K562 (cell line): Measurements from ENCODE around the gene OR2AT4. TPM values are rescaled to one million over a fixed set of nuclear protein-coding genes. Genes with fewer than 3 reads are reported as not detected.

ENCODE experiments used
- ATAC-seq: fragments of 200-7000 bp; cut with Tn5 transposase; 3 replicates; pipeline ENCODE4 v1.9.1; 2020; ENCODE audit warnings: moderate library complexity
- BruUV-seq: library from RNA; stranded (reverse); fragments of 400-500 nt; replicated peaks from 2 replicates; lab custom pipeline; 2021; lab: Mats Ljungman, UMichigan
- CTCF ChIA-PET: fragments of 300-600 bp; formaldehyde crosslinking; extraction: SDS; loops from one replicate; lab custom pipeline; 2021; ENCODE audit warnings: low intra/inter-chr PET ratio; lab: Yijun Ruan, JAX
- POLR2A ChIA-PET: fragments of 300-600, 350-650 bp; sonication (Branson Sonifier 250); formaldehyde crosslinking; extraction: SDS; loops from one replicate; lab custom pipeline; 2021; ENCODE audit warnings: antibody characterized with exemption, inconsistent platforms; lab: Yijun Ruan, JAX
- DNase-seq, 4 experiments: peaks; one replicate each; pipeline versions ENCODE4 v3.0.0 to v3.0.0-alpha.2; 2011 to 2018; ENCODE audit warnings: low spot score in 3 of 4, mixed read lengths in 3 of 4; ENCODE audit errors: extremely low read depth in 1 of 4
- FAIRE-seq: peaks from 2 replicates; lab custom pipeline; 2011; peaks lifted over from hg19 to GRCh38; lab: Jason Lieb, UNC
- H2AFZ ChIP-seq: 2 replicates; pipeline ENCODE4 v1.6.0; 2011; ENCODE audit warnings: low read depth, low read length, control low read depth, inconsistent platforms
- H3K27ac ChIP-seq: fragments of 200-600 bp; 3 replicates; pipeline ENCODE4 v1.8.0; 2011; ENCODE audit warnings: low read depth, mild to moderate bottlenecking, control low read depth, inconsistent platforms, low read length, moderate library complexity, mixed read lengths; ENCODE audit errors: extremely low read depth
- H3K27me3 ChIP-seq, 2 experiments: fragments of 300-600 bp in 1 of 2; 2 replicates in 1 of 2; 3 replicates in 1 of 2; pipeline versions ENCODE4 v1.6.0 to v1.8.0; 2011; ENCODE audit warnings: inconsistent platforms in 2 of 2, low read length in 2 of 2, mild to moderate bottlenecking in 1 of 2, mixed read lengths in 1 of 2, moderate library complexity in 1 of 2; ENCODE audit not compliant: control insufficient read depth in 2 of 2, insufficient read depth in 2 of 2
- H3K36me3 ChIP-seq: fragments of 300-600 bp; 3 replicates; pipeline ENCODE4 v1.8.0; 2011; ENCODE audit warnings: mild to moderate bottlenecking, low read length, inconsistent platforms; ENCODE audit not compliant: control insufficient read depth, insufficient read depth
- H3K4me1 ChIP-seq, 2 experiments: fragments of 200-600 bp in 1 of 2; replicated peaks in 1 of 2; 2 replicates in 1 of 2; 3 replicates in 1 of 2; pipeline versions ENCODE4 v1.5.1 to v1.8.0; 2011; ENCODE audit warnings: inconsistent platforms in 2 of 2, low read length in 2 of 2, mild to moderate bottlenecking in 1 of 2, mixed read lengths in 1 of 2, moderate library complexity in 1 of 2; ENCODE audit not compliant: control insufficient read depth in 2 of 2, insufficient read depth in 2 of 2
- H3K4me2 ChIP-seq: 2 replicates; pipeline ENCODE4 v1.6.1; 2011; ENCODE audit warnings: low read length, control low read depth, inconsistent platforms, mixed read lengths; ENCODE audit not compliant: insufficient read depth
- H3K4me3 ChIP-seq: fragments of 200-600 bp; sonication (generic), shearing (Covaris generic); 2 replicates; pipeline ENCODE4 v1.5.1; 2016; ENCODE audit warnings: control low read depth, inconsistent platforms
- H3K79me2 ChIP-seq: fragments of 200-600 bp; 3 replicates; pipeline ENCODE4 v1.8.0; 2011; ENCODE audit warnings: low read length, inconsistent platforms; ENCODE audit not compliant: control insufficient read depth, insufficient read depth
- H3K9ac ChIP-seq, 2 experiments: 2 replicates each; pipeline versions ENCODE4 v1.6.0 to v1.6.1; 2011; ENCODE audit warnings: low read depth in 2 of 2, low read length in 2 of 2, control low read depth in 1 of 2, inconsistent platforms in 1 of 2, mild to moderate bottlenecking in 1 of 2, mixed read lengths in 1 of 2; ENCODE audit not compliant: insufficient read depth in 1 of 2
- H3K9me1 ChIP-seq: one replicate; pipeline ENCODE4 v1.6.0; 2011; ENCODE audit warnings: inconsistent platforms, mild to moderate bottlenecking, low read length, moderate library complexity; ENCODE audit not compliant: control insufficient read depth, insufficient read depth
- H3K9me3 ChIP-seq: replicated peaks from 2 replicates; pipeline ENCODE4 v1.5.1; 2011; ENCODE audit warnings: low read depth, low read length, inconsistent platforms; ENCODE audit not compliant: control insufficient read depth, insufficient read depth
- H4K20me1 ChIP-seq: replicated peaks from 2 replicates; pipeline ENCODE4 v1.6.1; 2011; ENCODE audit warnings: low read length, inconsistent platforms, mixed read lengths; ENCODE audit not compliant: control insufficient read depth, insufficient read depth
- CBX3 ChIP-seq, 2 experiments: IDR thresholded peaks; 1 replicate in 1 of 2; 2 replicates in 1 of 2; pipeline ENCODE4 v1.6.1; 2012; ENCODE audit warnings: inconsistent platforms in 2 of 2, low read length in 2 of 2, borderline replicate concordance in 1 of 2, control low read depth in 1 of 2
- CEBPB ChIP-seq: fragments of 450-650 bp; IDR thresholded peaks from 2 replicates; pipeline ENCODE4 v1.6.1; 2016; ENCODE audit warnings: missing genetic modification characterization, missing compliant biosample characterization
- CEBPG ChIP-seq, 3 experiments: fragments of 200-800 bp in 1 of 3; sonication (Bioruptor generic) in 1 of 3; sonication (generic) in 1 of 3; formaldehyde crosslinking in 1 of 3; IDR thresholded peaks in 2 of 3; conservative IDR thresholded peaks in 1 of 3; 2 replicates each; pipeline versions ENCODE4 v1.6.1 to v1.8.0; 2016 to 2022; ENCODE audit warnings: missing compliant biosample characterization in 2 of 3, missing genetic modification characterization in 2 of 3, mild to moderate bottlenecking in 1 of 3, missing genetic modification reagents in 1 of 3
- CTCF ChIP-seq, 3 experiments: IDR thresholded peaks in 2 of 3; conservative IDR thresholded peaks in 1 of 3; 2 replicates each; pipeline ENCODE4 v1.5.1; 2011 to 2012; ENCODE audit warnings: low read length in 3 of 3, mild to moderate bottlenecking in 3 of 3, control low read depth in 2 of 3, improper control_type of control experiment in 1 of 3, inconsistent platforms in 1 of 3, low read depth in 1 of 3, mixed read lengths in 1 of 3, moderate library complexity in 1 of 3; ENCODE audit not compliant: insufficient read depth in 2 of 3
- ELF2 ChIP-seq: fragments of 250-450 bp; sonication (Bioruptor Pico); IDR thresholded peaks from 2 replicates; pipeline ENCODE4 v1.5.0; 2021; ENCODE audit warnings: mild to moderate bottlenecking
- HDAC1 ChIP-seq, 2 experiments: fragments of 450-650 bp; IDR thresholded peaks; 2 replicates each; pipeline ENCODE4 v1.6.1; 2016 to 2017; ENCODE audit warnings: inconsistent platforms in 1 of 2, mild to moderate bottlenecking in 1 of 2, moderate library complexity in 1 of 2
- HIVEP1 ChIP-seq: fragments of 250-450 bp; sonication (Bioruptor Pico); IDR thresholded peaks from 2 replicates; pipeline ENCODE4 v1.4.0; 2020; ENCODE audit warnings: mild to moderate bottlenecking
- LEF1 ChIP-seq: fragments of 450-650 bp; IDR thresholded peaks from 2 replicates; pipeline ENCODE4 v1.6.1; 2016; ENCODE audit warnings: mild to moderate bottlenecking
- SIN3A ChIP-seq, 2 experiments: fragments of 150-350 bp in 1 of 2; IDR thresholded peaks; 2 replicates each; pipeline ENCODE4 v1.6.1; 2011 to 2016; ENCODE audit warnings: borderline replicate concordance in 2 of 2, low read depth in 2 of 2, low read length in 2 of 2, mild to moderate bottlenecking in 2 of 2, moderate library complexity in 2 of 2; ENCODE audit not compliant: control insufficient read depth in 1 of 2
- TARDBP ChIP-seq: fragments of 450-650 bp; IDR thresholded peaks from 2 replicates; pipeline ENCODE4 v1.6.1; 2016
- ZFP30 ChIP-seq: fragments of 250-450 bp; sonication (Bioruptor Pico); IDR thresholded peaks from 2 replicates; pipeline ENCODE4 v1.8.0; 2022; ENCODE audit warnings: moderate library complexity, mild to moderate bottlenecking, inconsistent platforms, borderline replicate concordance
- WGBS: fragments of 100-300 bp; shearing (Covaris generic); methylation state at CpG from one replicate; pipeline ENCODE4 v1.1.6; 2016; ENCODE audit warnings: low coverage, mixed read lengths; ENCODE audit not compliant: insufficient coverage; ENCODE audit errors: missing lambda C conversion rate; 5-methylcytosine and 5-hydroxymethylcytosine counted together
- in situ Hi-C: fragments of 300-500 bp; cut with MboI; formaldehyde crosslinking; loops from 4 replicates; pipeline ENCODE4 v1.15.0; 2018; ENCODE audit warnings: inconsistent platforms, mixed read lengths
- intact Hi-C: fragments of 100-400 bp; cut with micrococcal nuclease; formaldehyde crosslinking; loops from 2 replicates; pipeline ENCODE4 v1.14.2; 2022
- polyA plus RNA-seq, 8 experiments: library from polyadenylated mRNA; depleted of rRNA in 4 of 8; stranded (reverse) in 5 of 8; unstranded in 3 of 8; fragments of >200 nt; fragmentation: Nextera tagmentation in 2 of 8; fragmentation: Illumina TruSeq in 1 of 8; extraction: Ambion mirVana in 2 of 8; extraction: Trizol in 1 of 8; gene quantifications; 2 replicates each; pipeline versions ENCODE4 v1.2.1 to v1.2.3, GENCODE V29; 2011 to 2014; ENCODE audit warnings: inconsistent platforms in 1 of 8, missing spikeins in 1 of 8
- total RNA-seq, 7 experiments: library from RNA; depleted of rRNA in 6 of 7; stranded (reverse); fragments of >200 nt in 6 of 7; fragmentation: Illumina TruSeq in 2 of 7; extraction: Trizol in 2 of 7; gene quantifications; 2 replicates each; pipeline versions ENCODE4 v1.2.1 to v1.2.3, GENCODE V29; 2011 to 2021; ENCODE audit warnings: low replicate concordance in 1 of 7

The OR2AT4 gene
- total and polyA plus RNA-seq, 9 of the 15 experiments (the other 6 are each of a cell fraction or from before 2014, with no cell fraction given): 0.86 to 3.1 (median 2.0) TPM

- ChIA-PET POLR2A (no interaction called here), CTCF (no interaction called here)
- no peak for ATAC-seq
- DNase-seq: no peak
- no peak overlapping the region for H3K4me2 ChIP-seq
- no peak overlapping the region for H3K27ac ChIP-seq
- intact Hi-C loops (no loop called here), in situ Hi-C loops (no loop called here)
- H3K9me3 ChIP-seq: no peaks in the 10 kb centered on the region
- H3K36me3 ChIP-seq: peaks cover 16% of the 10 kb centered on the region; the same call in 2 of the 3 replicates
- no peak overlapping the region for H3K4me3 ChIP-seq
- H3K79me2 ChIP-seq: peaks cover 3% of the 10 kb centered on the region; the same call in 1 of the 3 replicates
- H3K4me1 ChIP-seq: peaks cover 0 to 8% of the 10 kb centered on the region in 2 experiments; a peak in 3 of 5 replicates
- H3K9ac ChIP-seq: no peak overlapping the region
- H3K27me3 ChIP-seq: no peaks in the 10 kb centered on the region
- TF ChIP-seq LEF1: no peak
- no TSS peak for BruUV-seq
- H3K9me1 ChIP-seq: no peaks in the 10 kb centered on the region
- H2AFZ ChIP-seq: no peak overlapping the region
- no peaks in the 10 kb centered on the region for H4K20me1 ChIP-seq
- FAIRE-seq: no peak
Measured at GRCh38 chr11:75076671-75077070, 20.0 kb downstream of the OR2AT4 start.

DNA sequence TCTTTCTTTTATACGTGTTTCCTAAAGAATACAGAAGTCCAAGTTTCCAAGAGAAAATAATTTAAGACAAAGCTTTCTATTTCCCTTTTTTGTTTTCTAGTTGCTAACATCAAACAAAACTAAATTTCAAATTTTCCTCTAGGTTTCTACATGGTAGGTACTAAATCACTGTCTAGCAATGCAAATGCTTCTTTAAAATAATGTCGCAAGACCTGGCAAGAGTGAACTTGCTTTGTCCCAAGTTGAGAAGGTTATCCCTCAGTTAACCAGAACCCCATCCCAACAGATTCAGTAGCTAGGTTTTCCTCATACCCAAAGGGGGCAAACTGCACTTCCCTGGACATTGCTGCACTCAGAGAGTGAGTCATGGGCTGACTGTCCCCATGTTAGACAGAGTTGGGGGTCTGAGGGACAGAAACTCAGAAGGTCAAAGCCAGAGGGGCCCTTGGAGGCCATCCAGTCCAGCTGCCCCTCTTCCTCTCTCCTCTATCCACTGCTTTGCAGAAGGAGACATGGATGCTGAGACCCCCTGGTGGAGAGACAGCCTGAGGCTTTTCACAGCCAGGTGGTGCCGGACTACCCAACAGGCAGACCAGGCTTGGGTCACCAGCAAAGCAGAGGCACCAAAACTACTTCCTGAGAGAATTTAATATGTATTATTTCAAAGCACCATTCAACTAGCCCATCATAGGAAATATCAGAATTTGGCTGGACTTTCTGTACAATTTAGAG lies 23.1 kb downstream of the OR2AT4 start:
- Histone ChIP-seq H3K4me1 (peaks cover 0 to 20% of the 10 kb centered on the region in 2 experiments; a peak in 3 of 5 replicates), H3K79me2 (no peaks in the 10 kb centered on the region), H3K9me1 (no peaks in the 10 kb centered on the region), H3K27ac (no peak overlapping the region), H3K27me3 (no peaks in the 10 kb centered on the region), H3K9ac (0 out of 4 replicates have a peak overlapping the region, but pooled peaks of 1 of the 2 experiments have one; percentile 48), H3K9me3 (no peaks in the 10 kb centered on the region), H4K20me1 (no peaks in the 10 kb centered on the region), H3K36me3 (peaks cover 8% of the 10 kb centered on the region; the same call in 2 of the 3 replicates), H2AFZ (no peak overlapping the region), H3K4me2 (no peak overlapping the region), H3K4me3 (no peak overlapping the region)
- CTCF ChIA-PET: interaction anchor here (0.7 kb wide), 1 partner anchor 51 kb away, joined by 3 read pairs; no protein-coding TSS in a partner anchor
- in situ Hi-C loops (no loop called here), intact Hi-C loops (loop anchor here (2.0 to 5.0 kb wide), 2 partner anchors 34 to 51 kb away; no protein-coding TSS in a partner anchor)
- ATAC-seq (peak; percentile 80), DNase-seq (peak in 3 of 4 experiments; percentile 30 to 47 (median 42)), FAIRE-seq (peak; percentile 61)
- 79% methylated on average over 3 of the region's 3 CpGs for WGBS
- POLR2A ChIA-PET: interaction anchor here (0.6 to 1.1 kb wide), 3 partner anchors 8 to 325 kb away, joined by 3 to 5 read pairs (median 3); no protein-coding TSS in a partner anchor
- BruUV-seq: no TSS peak
- no peak for TF ChIP-seq SIN3A (IDR thresholded peaks at IDR 0.05; ENCODE audit: borderline replicate concordance in 2 of 2, control insufficient read depth in 1 of 2, low read depth in 2 of 2, low read length in 2 of 2)
- TF ChIP-seq ELF2: no peak
- 0 out of 2 replicates have a peak, but pooled peaks have one; percentile 22 for TF ChIP-seq CEBPG (CRISPR knock-in tag; IDR thresholded peaks at IDR 0.05)
- peak in 1 of 2 experiments; percentile 42; a peak in 1 of 4 replicates for TF ChIP-seq CEBPG (tag; conservative IDR thresholded peaks at IDR 0.05 in 1 of 2, IDR thresholded peaks at IDR 0.05 in 1 of 2)
- TF ChIP-seq CEBPB (tag): peak; percentile 69
- TF ChIP-seq HDAC1 (IDR thresholded peaks at IDR 0.05): no peak
- TF ChIP-seq CBX3 (IDR thresholded peaks at IDR 0.05; ENCODE audit: borderline replicate concordance in 1 of 2, low read length in 2 of 2): no peak
- TF ChIP-seq TARDBP: no peak
- TF ChIP-seq HIVEP1 (CRISPR knock-in tag): no peak
- TF ChIP-seq CTCF (IDR thresholded peaks at IDR 0.05 in 2 of 3, conservative IDR thresholded peaks at IDR 0.05 in 1 of 3; ENCODE audit: insufficient read depth in 2 of 3, low read depth in 1 of 3, low read length in 3 of 3): peak; percentile 52 to 94 (median 59); a peak in 5 of 6 replicates
- no peak for TF ChIP-seq ZFP30 (CRISPR knock-in tag)
